ENCODE measurements around the gene FNDC3B. TPM values are rescaled to one million over a fixed set of nuclear protein-coding genes. Genes with fewer than 3 reads are reported as not detected.

FNDC3B gene
- total RNA-seq, 1 experiment from 2014 or later = 173 TPM

DNA sequence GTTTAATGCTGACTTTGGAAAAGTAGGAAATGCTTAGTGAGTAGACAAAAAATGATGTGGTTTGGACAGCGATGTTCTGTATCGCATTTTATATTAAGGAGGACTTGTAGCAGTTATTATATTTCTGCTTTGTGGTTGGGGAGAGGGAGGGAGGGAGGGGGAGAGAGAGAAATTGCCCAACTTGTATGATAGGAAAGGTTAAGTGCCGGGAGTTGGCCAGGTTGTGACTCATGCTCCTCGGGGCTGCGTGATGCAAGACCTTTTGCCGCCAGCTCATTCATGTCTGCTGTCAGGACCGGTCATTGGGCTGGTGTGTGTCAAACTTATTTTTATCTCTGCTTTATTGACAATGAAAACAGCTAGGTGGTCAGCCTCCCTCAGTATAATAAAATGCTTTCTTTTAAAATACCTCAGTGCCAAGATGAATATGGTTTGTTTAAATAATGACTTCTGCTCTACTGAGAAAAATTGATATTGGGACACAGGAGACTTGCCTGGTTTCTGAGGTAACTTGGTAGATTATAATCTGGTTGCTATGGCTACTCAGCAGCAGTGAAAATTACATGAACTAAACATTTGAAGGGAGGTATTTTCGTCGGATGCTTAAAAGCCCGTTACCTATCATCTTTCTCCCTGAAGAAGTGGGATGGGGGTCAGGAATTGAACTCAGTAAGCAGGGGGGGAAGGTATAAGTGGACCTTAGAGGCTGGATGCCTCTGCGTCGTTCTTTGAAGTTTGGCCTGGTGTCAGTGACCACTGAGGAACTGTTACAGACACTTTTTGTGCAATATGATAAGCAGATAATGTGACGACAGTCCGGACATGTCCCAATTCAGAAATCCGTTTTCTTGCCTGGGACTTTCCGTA is 90.7 kb downstream of the FNDC3B start:
- peak overlapping the region; percentile 92 for H3K27ac ChIP-seq (ENCODE audit: low read length)
- H3K4me3 ChIP-seq (ENCODE audit: low read depth in 2 of 2, low read length in 2 of 2) = peak overlapping the region in 1 of 2 experiments; percentile 41; a peak in 3 of 4 replicates
- DNase-seq (ENCODE audit: low read depth, low spot score) = peak; percentile 99
- in situ Hi-C loops (cut with HindIII; ENCODE audit: low pct_unique_long_range_greater_than_20kb, low sequenced_read_pairs) (no loop called here), intact Hi-C loops (cut with micrococcal nuclease; ENCODE audit: unreplicated experiment) (no loop called here)
- ChIA-PET POLR2A (interaction anchor here (2.5 kb wide), 1 partner anchor 11 kb away, joined by 22 read pairs; no protein-coding TSS in a partner anchor), CTCF (no interaction called here)
- H3K27me3 ChIP-seq (ENCODE audit: control insufficient read depth, insufficient read depth, low read length) = no peaks in the 10 kb centered on the region
- peaks cover 3% of the 10 kb centered on the region; the same call in 1 of the 2 replicates for H3K36me3 ChIP-seq (ENCODE audit: control insufficient read depth, insufficient read depth, low read length)
- ATAC-seq = peak; percentile 96
- H3K9me3 ChIP-seq (ENCODE audit: control insufficient read depth, insufficient read depth, low read depth, low read length) = no peaks in the 10 kb centered on the region
- TF ChIP-seq, protein P1, sequence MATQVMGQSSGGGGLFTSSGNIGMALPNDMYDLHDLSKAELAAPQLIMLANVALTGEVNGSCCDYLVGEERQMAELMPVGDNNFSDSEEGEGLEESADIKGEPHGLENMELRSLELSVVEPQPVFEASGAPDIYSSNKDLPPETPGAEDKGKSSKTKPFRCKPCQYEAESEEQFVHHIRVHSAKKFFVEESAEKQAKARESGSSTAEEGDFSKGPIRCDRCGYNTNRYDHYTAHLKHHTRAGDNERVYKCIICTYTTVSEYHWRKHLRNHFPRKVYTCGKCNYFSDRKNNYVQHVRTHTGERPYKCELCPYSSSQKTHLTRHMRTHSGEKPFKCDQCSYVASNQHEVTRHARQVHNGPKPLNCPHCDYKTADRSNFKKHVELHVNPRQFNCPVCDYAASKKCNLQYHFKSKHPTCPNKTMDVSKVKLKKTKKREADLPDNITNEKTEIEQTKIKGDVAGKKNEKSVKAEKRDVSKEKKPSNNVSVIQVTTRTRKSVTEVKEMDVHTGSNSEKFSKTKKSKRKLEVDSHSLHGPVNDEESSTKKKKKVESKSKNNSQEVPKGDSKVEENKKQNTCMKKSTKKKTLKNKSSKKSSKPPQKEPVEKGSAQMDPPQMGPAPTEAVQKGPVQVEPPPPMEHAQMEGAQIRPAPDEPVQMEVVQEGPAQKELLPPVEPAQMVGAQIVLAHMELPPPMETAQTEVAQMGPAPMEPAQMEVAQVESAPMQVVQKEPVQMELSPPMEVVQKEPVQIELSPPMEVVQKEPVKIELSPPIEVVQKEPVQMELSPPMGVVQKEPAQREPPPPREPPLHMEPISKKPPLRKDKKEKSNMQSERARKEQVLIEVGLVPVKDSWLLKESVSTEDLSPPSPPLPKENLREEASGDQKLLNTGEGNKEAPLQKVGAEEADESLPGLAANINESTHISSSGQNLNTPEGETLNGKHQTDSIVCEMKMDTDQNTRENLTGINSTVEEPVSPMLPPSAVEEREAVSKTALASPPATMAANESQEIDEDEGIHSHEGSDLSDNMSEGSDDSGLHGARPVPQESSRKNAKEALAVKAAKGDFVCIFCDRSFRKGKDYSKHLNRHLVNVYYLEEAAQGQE (IDR thresholded peaks at IDR 0.05; ENCODE audit: insufficient read depth in 1 of 2, low read depth in 2 of 2, low read length in 1 of 2) = no peak
- TF ChIP-seq TCF7L2 (IDR thresholded peaks at IDR 0.05; ENCODE audit: low read depth, low read length) (peak; percentile 86), POLR2AphosphoS5 (IDR thresholded peaks at IDR 0.05; ENCODE audit: low read depth, low read length) (peak; percentile 63; the same call in 1 of the 2 replicates)
- TF ChIP-seq, protein P2, sequence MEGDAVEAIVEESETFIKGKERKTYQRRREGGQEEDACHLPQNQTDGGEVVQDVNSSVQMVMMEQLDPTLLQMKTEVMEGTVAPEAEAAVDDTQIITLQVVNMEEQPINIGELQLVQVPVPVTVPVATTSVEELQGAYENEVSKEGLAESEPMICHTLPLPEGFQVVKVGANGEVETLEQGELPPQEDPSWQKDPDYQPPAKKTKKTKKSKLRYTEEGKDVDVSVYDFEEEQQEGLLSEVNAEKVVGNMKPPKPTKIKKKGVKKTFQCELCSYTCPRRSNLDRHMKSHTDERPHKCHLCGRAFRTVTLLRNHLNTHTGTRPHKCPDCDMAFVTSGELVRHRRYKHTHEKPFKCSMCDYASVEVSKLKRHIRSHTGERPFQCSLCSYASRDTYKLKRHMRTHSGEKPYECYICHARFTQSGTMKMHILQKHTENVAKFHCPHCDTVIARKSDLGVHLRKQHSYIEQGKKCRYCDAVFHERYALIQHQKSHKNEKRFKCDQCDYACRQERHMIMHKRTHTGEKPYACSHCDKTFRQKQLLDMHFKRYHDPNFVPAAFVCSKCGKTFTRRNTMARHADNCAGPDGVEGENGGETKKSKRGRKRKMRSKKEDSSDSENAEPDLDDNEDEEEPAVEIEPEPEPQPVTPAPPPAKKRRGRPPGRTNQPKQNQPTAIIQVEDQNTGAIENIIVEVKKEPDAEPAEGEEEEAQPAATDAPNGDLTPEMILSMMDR (IDR thresholded peaks at IDR 0.05) = no peak
- no TSS peak for BruUV-seq (replicated peaks)
- peaks cover 89% of the 10 kb centered on the region for H3K4me1 ChIP-seq (ENCODE audit: control insufficient read depth, insufficient read depth, low read length)

DNA sequence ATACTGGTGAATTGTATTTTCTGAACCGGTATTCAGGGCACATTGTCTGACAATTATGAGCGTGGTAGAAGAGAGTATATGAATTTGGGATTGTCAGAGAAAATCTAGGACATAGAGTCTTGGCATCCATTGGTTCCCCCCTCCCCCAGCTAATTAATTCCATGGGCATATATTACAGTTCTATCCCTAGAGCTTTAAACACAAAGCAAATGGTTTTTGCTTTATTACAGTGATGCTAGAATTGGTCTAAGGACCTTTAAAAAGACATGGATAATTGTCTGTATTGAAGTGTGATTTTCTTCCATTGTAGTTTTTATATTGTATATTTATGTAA is 91.3 kb downstream of the FNDC3B start:
- H3K36me3 ChIP-seq (ENCODE audit: control insufficient read depth, insufficient read depth, low read length) = peaks cover 3% of the 10 kb centered on the region; the same call in 1 of the 2 replicates
- POLR2A ChIA-PET = interaction anchor here (2.5 kb wide), 1 partner anchor 10 kb away, joined by 22 read pairs; no protein-coding TSS in a partner anchor
- in situ Hi-C loops (cut with HindIII; ENCODE audit: low pct_unique_long_range_greater_than_20kb, low sequenced_read_pairs) (no loop called here), intact Hi-C loops (cut with micrococcal nuclease; ENCODE audit: unreplicated experiment) (no loop called here)
- ATAC-seq (no peak), DNase-seq (ENCODE audit: low read depth, low spot score) (no peak)
- peak overlapping the region in 1 of 2 experiments; percentile 41; a peak in 2 of 4 replicates for H3K4me3 ChIP-seq (ENCODE audit: low read depth in 2 of 2, low read length in 2 of 2)
- H3K9me3 ChIP-seq (ENCODE audit: control insufficient read depth, insufficient read depth, low read depth, low read length) = no peaks in the 10 kb centered on the region
- no peak for TF ChIP-seq POLR2AphosphoS5 (IDR thresholded peaks at IDR 0.05; ENCODE audit: low read depth, low read length)
- no peak for TF ChIP-seq TCF7L2 (IDR thresholded peaks at IDR 0.05; ENCODE audit: low read depth, low read length)
- TF ChIP-seq SIN3A (IDR thresholded peaks at IDR 0.05; ENCODE audit: borderline replicate concordance, insufficient read depth, low read depth, low read length) = no peak
- TF ChIP-seq, protein P1 (IDR thresholded peaks at IDR 0.05; ENCODE audit: insufficient read depth in 1 of 2, low read depth in 2 of 2, low read length in 1 of 2) = no peak
- no peaks in the 10 kb centered on the region for H3K27me3 ChIP-seq (ENCODE audit: control insufficient read depth, insufficient read depth, low read length)
- no TSS peak for BruUV-seq (replicated peaks)
- peak overlapping the region; percentile 92 for H3K27ac ChIP-seq (ENCODE audit: low read length)
- CTCF ChIA-PET = no interaction called here
- H3K4me1 ChIP-seq (ENCODE audit: control insufficient read depth, insufficient read depth, low read length) = peaks cover 89% of the 10 kb centered on the region
